ENCODE results near the gene CEP250.
"Not testable (repeated sequence)": the region's sequence is repeated elsewhere in the genome, so short reads cannot be mapped to it uniquely, and the experiment has no call there.

The CEP250 gene

GRCh38 chr20:35542990-35543389, 87.6 kb downstream of the CEP250 start:
- WGBS, 2 donors (ENCODE audit: extremely low coverage in 2 of 2, insufficient read length in 2 of 2, insufficient replicate concordance in 1 of 2), result no CpG with 5 or more reads among the region's 1 CpG
- no peak overlapping the region for H3K4ac ChIP-seq (ENCODE audit: low read length)
- H3K14ac ChIP-seq (ENCODE audit: low read length), result no peak overlapping the region
- H4K8ac ChIP-seq (ENCODE audit: low read depth, low read length), result no peak overlapping the region
- H3K27me3 ChIP-seq (ENCODE audit: control insufficient read depth in 3 of 3, insufficient read depth in 3 of 3, low read depth in 1 of 3, low read length in 3 of 3), result no peaks in the 10 kb centered on the region
- H3K18ac ChIP-seq (ENCODE audit: low read length), result no peak overlapping the region
- H3K23ac ChIP-seq (ENCODE audit: low read depth, low read length, poor library complexity), result no peak overlapping the region
- H3K27ac ChIP-seq (replicated peaks; ENCODE audit: low read length), result no peak overlapping the region
- H3K4me3 ChIP-seq (ENCODE audit: low read length in 2 of 2), result peak overlapping the region in 1 of 2 donors; percentile 78
- H2BK120ac ChIP-seq (ENCODE audit: low read depth, low read length), result no peak overlapping the region
- peak overlapping the region; percentile 95 for H3K9ac ChIP-seq (ENCODE audit: low read depth, low read length, poor library complexity)
- peak overlapping the region; percentile 91 for H3K4me2 ChIP-seq (ENCODE audit: insufficient read depth, low read length, poor library complexity, severe bottlenecking)
- no peaks in the 10 kb centered on the region for H3K9me3 ChIP-seq (replicated peaks in 1 of 2; ENCODE audit: control insufficient read depth in 2 of 2, insufficient read depth in 1 of 2, low read depth in 1 of 2, low read length in 2 of 2)
- H2AFZ ChIP-seq (ENCODE audit: low read length), result no peak overlapping the region
- H3K79me1 ChIP-seq (ENCODE audit: low read depth, low read length), result peaks cover 2% of the 10 kb centered on the region
- peak overlapping the region; percentile 65 for H2AK5ac ChIP-seq (ENCODE audit: low read depth, low read length)
- no peak overlapping the region for H4K91ac ChIP-seq (ENCODE audit: low read depth, low read length, poor library complexity)
- H2BK5ac ChIP-seq (ENCODE audit: low read length), result no peak overlapping the region
- H2BK15ac ChIP-seq (ENCODE audit: low read length), result no peak overlapping the region
- DNase-seq (ENCODE audit: low spot score), result no peak
- peaks cover 7 to 12% of the 10 kb centered on the region in 2 donors for H3K4me1 ChIP-seq (ENCODE audit: control insufficient read depth in 2 of 2, insufficient read depth in 1 of 2, low read depth in 1 of 2, low read length in 2 of 2)
- no peak overlapping the region for H2BK12ac ChIP-seq (ENCODE audit: low read length)
- peaks cover 17 to 47% of the 10 kb centered on the region in 2 donors for H3K36me3 ChIP-seq (replicated peaks in 1 of 2; ENCODE audit: control insufficient read depth in 2 of 2, insufficient read depth in 2 of 2, low read length in 2 of 2)

- no peak for DNase-seq (ENCODE audit: low spot score)
- no peak overlapping the region for H4K8ac ChIP-seq (ENCODE audit: low read depth, low read length)
- peaks cover 2% of the 10 kb centered on the region for H3K79me1 ChIP-seq (ENCODE audit: low read depth, low read length)
- H3K23ac ChIP-seq (ENCODE audit: low read depth, low read length, poor library complexity), result peak overlapping the region; percentile 34
- no peak overlapping the region for H2BK5ac ChIP-seq (ENCODE audit: low read length)
- no peak overlapping the region for H3K4me3 ChIP-seq (ENCODE audit: low read length in 2 of 2)
- no peak overlapping the region for H3K27ac ChIP-seq (replicated peaks; ENCODE audit: low read length)
- WGBS, 2 donors (ENCODE audit: extremely low coverage in 2 of 2, insufficient read length in 2 of 2, insufficient replicate concordance in 1 of 2), result no CpG with 5 or more reads among the region's 16 CpGs
- no peak overlapping the region for H3K4me2 ChIP-seq (ENCODE audit: insufficient read depth, low read length, poor library complexity, severe bottlenecking)
- peaks cover 7 to 12% of the 10 kb centered on the region in 2 donors for H3K4me1 ChIP-seq (ENCODE audit: control insufficient read depth in 2 of 2, insufficient read depth in 1 of 2, low read depth in 1 of 2, low read length in 2 of 2)
- peaks cover 28 to 62% of the 10 kb centered on the region in 2 donors for H3K36me3 ChIP-seq (replicated peaks in 1 of 2; ENCODE audit: control insufficient read depth in 2 of 2, insufficient read depth in 2 of 2, low read length in 2 of 2)
- H2AFZ ChIP-seq (ENCODE audit: low read length), result no peak overlapping the region
- no peaks in the 10 kb centered on the region for H3K9me3 ChIP-seq (replicated peaks in 1 of 2; ENCODE audit: control insufficient read depth in 2 of 2, insufficient read depth in 1 of 2, low read depth in 1 of 2, low read length in 2 of 2)
- H3K18ac ChIP-seq (ENCODE audit: low read length), result no peak overlapping the region
- H2BK15ac ChIP-seq (ENCODE audit: low read length), result no peak overlapping the region
- no peak overlapping the region for H2AK5ac ChIP-seq (ENCODE audit: low read depth, low read length)
- no peak overlapping the region for H2BK12ac ChIP-seq (ENCODE audit: low read length)
- H3K14ac ChIP-seq (ENCODE audit: low read length), result no peak overlapping the region
- H2BK120ac ChIP-seq (ENCODE audit: low read depth, low read length), result no peak overlapping the region
- H3K4ac ChIP-seq (ENCODE audit: low read length), result no peak overlapping the region
- H4K91ac ChIP-seq (ENCODE audit: low read depth, low read length, poor library complexity), result no peak overlapping the region
- H3K27me3 ChIP-seq (ENCODE audit: control insufficient read depth in 3 of 3, insufficient read depth in 3 of 3, low read depth in 1 of 3, low read length in 3 of 3), result no peaks in the 10 kb centered on the region
- peak overlapping the region; percentile 27 for H3K9ac ChIP-seq (ENCODE audit: low read depth, low read length, poor library complexity)
Measured at GRCh38 chr20:35544436-35544835, 89.0 kb downstream of the CEP250 start.

- not testable (repeated sequence) for H2BK12ac ChIP-seq (ENCODE audit: low read length); H2AFZ ChIP-seq (ENCODE audit: low read length); H3K27me3 ChIP-seq (ENCODE audit: control insufficient read depth in 3 of 3, insufficient read depth in 3 of 3, low read depth in 1 of 3, low read length in 3 of 3); H4K91ac ChIP-seq (ENCODE audit: low read depth, low read length, poor library complexity); H3K9ac ChIP-seq (ENCODE audit: low read depth, low read length, poor library complexity); H3K18ac ChIP-seq (ENCODE audit: low read length); H2BK5ac ChIP-seq (ENCODE audit: low read length); H3K4ac ChIP-seq (ENCODE audit: low read length); H3K4me3 ChIP-seq (ENCODE audit: low read length in 2 of 2); H4K8ac ChIP-seq (ENCODE audit: low read depth, low read length); H2BK120ac ChIP-seq (ENCODE audit: low read depth, low read length); H2BK15ac ChIP-seq (ENCODE audit: low read length); H3K9me3 ChIP-seq (replicated peaks in 1 of 2; ENCODE audit: control insufficient read depth in 2 of 2, insufficient read depth in 1 of 2, low read depth in 1 of 2, low read length in 2 of 2); H3K14ac ChIP-seq (ENCODE audit: low read length); H3K27ac ChIP-seq (replicated peaks; ENCODE audit: low read length); H3K79me1 ChIP-seq (ENCODE audit: low read depth, low read length); H3K4me2 ChIP-seq (ENCODE audit: insufficient read depth, low read length, poor library complexity, severe bottlenecking); DNase-seq (ENCODE audit: low spot score); H2AK5ac ChIP-seq (ENCODE audit: low read depth, low read length); H3K23ac ChIP-seq (ENCODE audit: low read depth, low read length, poor library complexity)
- Histone ChIP-seq H3K36me3 (replicated peaks in 1 of 2; ENCODE audit: control insufficient read depth in 2 of 2, insufficient read depth in 2 of 2, low read length in 2 of 2) (peaks cover 30 to 66% of the 10 kb centered on the region in 2 donors), H3K4me1 (ENCODE audit: control insufficient read depth in 2 of 2, insufficient read depth in 1 of 2, low read depth in 1 of 2, low read length in 2 of 2) (peaks cover 7 to 12% of the 10 kb centered on the region in 2 donors)
- no CpG with 5 or more reads among the region's 7 CpGs for WGBS, 2 donors (ENCODE audit: extremely low coverage in 2 of 2, insufficient read length in 2 of 2, insufficient replicate concordance in 1 of 2)
Measured at GRCh38 chr20:35544941-35545340, 89.5 kb downstream of the CEP250 start.

- no peak overlapping the region for H2AK5ac ChIP-seq (ENCODE audit: low read depth, low read length)
- no peak for DNase-seq (ENCODE audit: low spot score)
- H3K14ac ChIP-seq (ENCODE audit: low read length), result no peak overlapping the region
- H3K9ac ChIP-seq (ENCODE audit: low read depth, low read length, poor library complexity), result no peak overlapping the region
- H3K4me3 ChIP-seq (ENCODE audit: low read length in 2 of 2), result no peak overlapping the region
- no peak overlapping the region for H3K18ac ChIP-seq (ENCODE audit: low read length)
- WGBS, 2 donors (ENCODE audit: extremely low coverage in 2 of 2, insufficient read length in 2 of 2, insufficient replicate concordance in 1 of 2), result no CpG with 5 or more reads among the region's 1 CpG
- H3K4ac ChIP-seq (ENCODE audit: low read length), result no peak overlapping the region
- H2BK15ac ChIP-seq (ENCODE audit: low read length), result no peak overlapping the region
- H3K9me3 ChIP-seq (replicated peaks in 1 of 2; ENCODE audit: control insufficient read depth in 2 of 2, insufficient read depth in 1 of 2, low read depth in 1 of 2, low read length in 2 of 2), result no peaks in the 10 kb centered on the region
- no peak overlapping the region for H4K91ac ChIP-seq (ENCODE audit: low read depth, low read length, poor library complexity)
- no peak overlapping the region for H3K4me2 ChIP-seq (ENCODE audit: insufficient read depth, low read length, poor library complexity, severe bottlenecking)
- H3K36me3 ChIP-seq (replicated peaks in 1 of 2; ENCODE audit: control insufficient read depth in 2 of 2, insufficient read depth in 2 of 2, low read length in 2 of 2), result peaks cover 35 to 76% of the 10 kb centered on the region in 2 donors
- H2AFZ ChIP-seq (ENCODE audit: low read length), result no peak overlapping the region
- H3K27me3 ChIP-seq (ENCODE audit: control insufficient read depth in 3 of 3, insufficient read depth in 3 of 3, low read depth in 1 of 3, low read length in 3 of 3), result no peaks in the 10 kb centered on the region
- H3K4me1 ChIP-seq (ENCODE audit: control insufficient read depth in 2 of 2, insufficient read depth in 1 of 2, low read depth in 1 of 2, low read length in 2 of 2), result peaks cover 7 to 11% of the 10 kb centered on the region in 2 donors
- no peak overlapping the region for H3K23ac ChIP-seq (ENCODE audit: low read depth, low read length, poor library complexity)
- H3K27ac ChIP-seq (replicated peaks; ENCODE audit: low read length), result no peak overlapping the region
- H3K79me1 ChIP-seq (ENCODE audit: low read depth, low read length), result peaks cover 2% of the 10 kb centered on the region
- H4K8ac ChIP-seq (ENCODE audit: low read depth, low read length), result no peak overlapping the region
- no peak overlapping the region for H2BK12ac ChIP-seq (ENCODE audit: low read length)
- no peak overlapping the region for H2BK120ac ChIP-seq (ENCODE audit: low read depth, low read length)
- no peak overlapping the region for H2BK5ac ChIP-seq (ENCODE audit: low read length)
Measured at GRCh38 chr20:35546127-35546526, 90.7 kb downstream of the CEP250 start.

Measured in neuronal stem cell (in vitro differentiated cells).